NCI-H2107 treated with DMSO at 0.1 percent for 48 hours (cell line): ENCODE measurements around the gene BPHL.
"Not testable (repeated sequence)": the region's sequence is repeated elsewhere in the genome, so short reads cannot be mapped to it uniquely, and the experiment has no call there.

Experiments
- DNase-seq: peaks from one replicate; lab custom pipeline; 2025; ENCODE audit not compliant: unreplicated experiment; lab: John Stamatoyannopoulos, UW

The BPHL gene

DNA sequence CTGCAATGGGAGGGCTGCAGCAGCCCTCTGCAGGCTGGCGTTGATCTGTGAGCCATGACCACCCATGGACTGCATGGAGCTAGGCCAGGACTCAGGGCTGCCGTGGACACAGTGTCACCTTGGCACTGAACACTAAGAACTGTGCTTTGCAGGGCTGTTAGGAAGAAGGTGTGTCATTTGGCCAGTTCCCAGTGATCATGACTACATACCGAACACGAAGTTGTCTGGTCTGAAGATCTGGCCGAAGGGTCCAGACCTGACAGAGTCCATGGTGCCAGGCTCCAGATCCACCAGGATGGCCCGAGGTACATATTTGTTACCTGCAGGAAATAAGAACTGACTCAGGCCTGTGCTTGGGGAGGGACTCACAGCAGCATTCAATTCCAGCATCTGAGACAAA is 36.9 kb downstream of the BPHL start:
- not testable (repeated sequence) for DNase-seq

DNA sequence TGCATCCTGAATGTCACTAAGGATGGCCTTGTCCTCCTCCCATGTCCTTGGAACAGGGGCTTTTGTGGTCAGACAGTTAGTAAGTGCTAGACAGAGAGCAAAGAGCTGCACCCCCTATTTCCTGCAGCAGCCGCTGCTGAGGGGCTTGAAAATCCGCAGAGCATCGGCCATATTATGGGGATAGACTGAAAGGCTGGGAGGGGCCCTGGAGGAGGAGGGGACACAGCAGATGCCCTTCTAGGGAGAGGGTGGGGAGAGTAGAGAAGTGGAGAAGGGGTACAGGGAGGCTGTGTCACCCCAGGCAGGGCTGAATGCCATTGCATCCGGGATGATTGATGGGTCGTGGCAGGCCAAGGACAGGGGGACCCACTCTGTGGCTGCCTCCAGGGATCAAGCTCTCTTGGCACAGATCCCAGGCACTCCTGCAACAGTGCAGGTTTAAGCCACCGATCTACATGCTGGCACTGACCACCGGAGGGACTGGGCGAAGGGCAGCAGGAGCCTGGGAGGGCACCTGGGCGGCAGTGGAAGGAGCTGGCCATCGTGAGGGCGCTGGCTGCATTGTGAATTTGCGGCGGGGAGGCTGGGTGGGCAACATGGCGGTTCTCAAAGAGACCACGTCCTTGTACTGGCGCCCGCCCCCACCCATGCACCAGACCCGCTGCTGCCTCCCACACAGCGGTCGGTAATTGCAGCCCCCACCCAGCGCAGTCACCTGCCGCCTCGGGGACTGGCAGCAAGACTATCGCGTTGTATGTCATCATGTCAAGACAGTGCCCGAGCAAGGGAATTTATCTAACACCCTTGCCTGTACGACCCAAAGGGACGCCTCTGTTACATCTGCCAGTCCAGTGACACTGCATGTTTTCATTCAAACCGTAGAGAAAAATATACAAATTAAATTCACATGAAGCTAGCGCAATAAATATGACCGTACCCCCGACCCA is 37.9 kb downstream of the BPHL start:
- not testable (repeated sequence) for DNase-seq

DNA sequence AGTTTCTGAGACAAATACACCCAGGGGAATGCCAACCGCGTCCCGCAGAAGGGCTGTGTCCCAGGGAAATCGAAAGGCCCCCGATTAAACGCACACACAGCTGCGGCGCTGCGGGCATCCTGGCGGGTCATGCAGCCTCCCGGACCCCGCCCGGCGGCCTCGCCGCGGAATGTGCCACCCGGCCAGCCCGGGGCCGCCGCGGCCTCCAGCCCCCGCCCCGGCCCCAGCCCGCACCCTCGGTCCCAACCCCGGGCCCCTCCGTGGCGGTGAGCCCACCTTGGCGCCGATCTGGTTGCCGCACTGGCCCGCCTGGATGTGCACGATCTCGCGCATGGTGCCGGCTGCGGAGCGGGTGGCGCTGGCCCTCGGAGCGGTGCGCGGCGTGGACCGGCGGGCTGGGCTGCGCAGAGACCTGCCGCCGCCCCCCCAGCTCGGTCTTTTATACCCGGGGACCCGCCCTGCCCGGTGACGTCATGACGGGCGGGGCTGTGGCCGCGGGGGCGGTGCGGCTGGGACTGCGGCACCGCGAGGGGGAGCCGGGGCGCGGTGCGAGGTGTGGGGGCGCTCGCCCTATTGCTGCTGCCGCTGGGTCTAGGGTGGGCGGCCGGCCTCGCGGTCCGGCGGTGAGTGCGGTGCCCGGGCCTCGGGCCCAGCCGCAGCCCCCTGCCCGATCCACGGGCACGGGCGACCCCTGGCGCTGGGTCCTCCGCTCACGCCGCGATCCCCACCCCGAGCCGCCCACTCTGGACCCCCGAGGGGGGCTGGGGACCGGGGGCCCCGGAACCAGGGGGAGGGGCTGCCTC is 38.8 kb downstream of the BPHL start, which contains the start of gene TUBB2A:
Gene TUBB2A, minus strand, starts transcription at position 414 of the 803 bp plus-strand sequence. Its CDS starts 81 bp downstream, at position 333.
- no peak for DNase-seq

DNA sequence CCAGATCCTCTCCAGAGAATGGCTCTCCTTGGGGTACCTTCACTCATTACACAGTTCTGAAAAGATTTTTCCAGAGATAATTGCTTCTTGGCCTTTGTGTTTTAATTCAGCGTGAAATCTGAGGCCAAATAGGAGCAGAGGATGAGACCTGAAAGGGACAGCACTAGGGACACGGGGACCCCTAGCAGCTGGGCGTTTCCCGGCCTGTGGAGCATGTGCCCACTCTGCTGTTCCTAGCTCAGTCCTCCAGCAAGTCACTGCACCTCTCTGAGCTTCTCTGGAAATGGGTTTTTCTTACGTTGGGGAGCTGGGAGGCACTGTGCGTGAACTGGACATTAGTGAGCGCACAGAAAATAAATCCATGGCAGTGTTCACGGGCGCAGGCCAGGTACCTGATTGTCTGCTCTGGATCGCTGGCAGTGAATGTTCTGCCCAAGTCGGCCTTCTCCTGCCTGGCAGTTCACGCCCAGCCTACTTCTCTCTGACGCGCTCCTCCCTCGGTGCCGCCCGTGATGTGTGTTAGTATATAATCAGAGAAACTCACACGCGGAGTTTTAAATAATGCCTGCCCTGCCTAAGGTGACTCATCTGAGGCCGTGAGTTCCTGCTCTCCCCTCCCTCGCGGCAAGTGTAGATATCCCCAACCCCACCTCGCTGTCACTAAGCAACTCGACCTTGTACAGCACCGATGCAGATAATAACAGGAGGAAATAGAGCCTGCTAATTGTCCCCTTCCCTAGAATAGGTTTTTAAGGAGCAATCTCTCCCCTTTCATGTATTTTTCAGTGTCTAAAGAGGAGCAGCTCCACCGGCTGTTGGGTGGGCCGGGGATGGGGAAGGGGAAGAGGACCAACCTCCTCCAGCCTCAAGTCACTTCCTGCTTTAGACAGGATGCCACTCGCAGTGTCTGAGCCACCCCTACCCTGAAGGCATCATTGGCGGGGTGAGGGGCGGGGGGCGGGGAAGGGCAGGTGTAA is 41.6 kb downstream of the BPHL start:
- no peak for DNase-seq

DNA sequence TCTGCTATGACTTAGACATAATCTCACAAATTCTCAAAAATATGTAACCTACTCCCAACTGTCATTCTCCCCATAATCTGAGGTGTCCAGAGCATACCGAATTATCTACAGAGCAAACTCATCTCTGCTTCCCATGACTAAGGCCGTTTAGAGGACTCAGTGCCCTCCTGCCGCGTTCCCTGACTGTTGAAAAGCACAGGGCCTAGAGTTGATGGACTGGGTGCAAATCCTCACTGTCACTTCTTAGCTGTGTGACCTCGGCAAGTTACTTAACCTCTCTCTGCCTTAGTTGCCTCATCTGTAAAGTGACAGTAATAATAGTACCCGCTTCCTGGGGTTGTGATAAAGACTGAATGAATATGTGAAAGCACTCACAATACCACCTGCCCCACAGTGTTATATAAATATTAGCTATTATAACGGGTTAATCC is 43.6 kb downstream of the BPHL start:
- DNase-seq = no peak

DNA sequence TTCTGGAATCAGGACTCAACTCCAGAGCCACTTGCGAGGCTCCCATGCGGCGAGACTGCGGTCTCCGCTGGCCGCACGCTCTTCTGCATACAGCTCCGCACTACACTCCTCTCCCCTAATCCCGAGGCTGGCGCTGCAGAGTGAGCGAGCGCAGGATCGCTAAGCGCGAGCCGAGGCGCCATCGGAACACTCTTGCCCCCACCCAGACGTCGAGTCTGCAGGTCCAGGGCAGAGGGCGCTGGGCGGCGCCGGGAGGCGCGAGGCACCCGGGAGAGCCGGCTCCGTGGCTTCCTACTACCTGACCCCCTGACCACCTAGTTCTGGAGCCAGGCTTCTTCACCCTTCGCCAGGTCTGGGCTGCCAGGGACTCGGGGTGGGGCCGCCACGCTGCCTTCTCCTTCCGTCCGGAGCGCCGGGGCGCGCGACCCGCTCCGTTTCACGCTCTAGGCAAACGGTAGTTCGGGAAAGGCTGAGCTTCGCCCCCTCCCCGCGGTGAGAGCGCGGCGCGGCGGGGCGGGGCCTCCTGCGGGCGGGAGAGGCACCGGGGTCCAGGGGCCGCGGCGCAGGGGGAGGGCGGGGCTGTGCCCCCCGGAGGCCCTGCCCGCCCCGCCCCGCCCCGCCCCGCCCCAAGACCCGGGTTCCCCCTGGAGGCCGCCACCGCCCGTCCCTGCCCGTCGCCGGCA is 44.2 kb downstream of the BPHL start:
- DNase-seq = peak; percentile 63

DNA sequence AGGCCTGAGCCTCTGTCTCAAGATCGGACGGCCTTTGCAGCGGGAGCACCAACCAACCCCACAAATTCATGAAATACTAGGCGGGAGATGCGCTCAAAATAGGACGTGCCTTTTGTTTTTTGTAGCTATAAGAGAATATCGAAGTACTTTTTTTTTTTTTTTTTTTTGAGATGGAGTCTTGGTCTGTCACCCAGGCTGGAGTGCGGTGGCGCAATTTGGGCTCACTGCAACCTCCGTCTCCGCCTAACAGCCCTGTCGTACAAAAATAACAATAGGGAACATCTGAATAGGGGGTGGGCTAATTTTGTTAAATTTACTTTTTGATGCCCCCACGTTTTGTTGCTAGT is 44.7 kb downstream of the BPHL start:
- no peak for DNase-seq

DNA sequence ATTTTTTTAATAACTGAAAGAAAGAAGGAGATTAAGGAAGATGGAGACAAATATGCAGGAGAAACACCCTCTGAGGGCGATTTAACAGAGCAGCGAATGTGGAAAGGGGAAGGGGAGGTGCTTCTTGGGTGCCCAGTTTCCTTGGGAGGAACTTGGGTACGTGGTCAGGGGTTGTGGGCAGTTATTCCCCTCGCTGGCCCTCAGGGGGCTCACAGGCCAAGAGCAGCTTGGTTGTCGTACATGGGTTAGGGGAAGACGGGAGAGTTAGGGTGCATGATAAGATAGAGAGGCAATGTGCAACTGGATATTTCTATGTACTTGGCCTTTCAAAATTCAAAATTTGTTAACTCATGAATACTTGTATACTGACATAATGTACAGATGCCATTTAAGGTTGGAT is 45.9 kb downstream of the BPHL start:
- DNase-seq = no peak

DNA sequence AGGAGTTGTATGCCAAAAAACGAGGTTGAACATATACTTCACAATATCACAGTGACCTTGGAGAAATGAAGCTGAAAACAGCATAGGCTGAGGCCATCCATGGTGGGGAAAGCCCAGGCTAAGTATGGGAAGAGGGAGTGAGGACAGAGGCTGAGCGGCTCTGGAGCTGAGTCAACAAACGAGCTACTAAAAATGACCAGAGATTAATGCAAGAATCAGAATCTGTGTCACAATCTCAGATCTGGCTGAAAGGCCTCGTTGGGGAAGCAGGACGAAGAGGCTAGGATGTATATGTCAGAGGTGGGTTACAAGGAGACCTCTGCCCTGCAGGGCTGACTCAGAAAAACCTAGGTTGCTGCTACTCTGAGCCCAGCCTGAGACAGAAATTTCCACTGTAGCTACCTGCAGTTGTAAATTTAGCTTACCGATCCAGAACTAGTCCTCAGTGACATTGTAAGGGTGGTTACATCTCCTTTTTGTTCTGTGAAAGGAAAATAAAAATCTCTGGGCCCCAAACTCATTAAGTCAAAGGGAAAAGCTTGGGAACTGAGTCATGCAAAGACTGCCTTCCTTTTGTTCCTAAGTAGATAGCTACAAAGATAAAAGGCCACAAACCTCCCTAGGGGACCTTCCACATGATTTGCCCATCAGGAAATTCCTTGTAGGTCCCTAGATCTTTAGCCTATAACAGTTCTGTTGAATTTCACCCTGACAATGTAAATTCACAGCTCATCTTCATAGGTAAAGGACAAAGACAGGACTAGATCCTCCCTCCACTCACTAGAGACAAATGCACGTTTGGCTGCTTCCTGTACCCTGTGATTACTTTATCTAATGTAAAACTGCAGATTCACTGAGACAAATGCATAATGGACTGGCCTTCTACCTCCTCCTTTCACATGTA is 47.4 kb downstream of the BPHL start:
- no peak for DNase-seq

DNA sequence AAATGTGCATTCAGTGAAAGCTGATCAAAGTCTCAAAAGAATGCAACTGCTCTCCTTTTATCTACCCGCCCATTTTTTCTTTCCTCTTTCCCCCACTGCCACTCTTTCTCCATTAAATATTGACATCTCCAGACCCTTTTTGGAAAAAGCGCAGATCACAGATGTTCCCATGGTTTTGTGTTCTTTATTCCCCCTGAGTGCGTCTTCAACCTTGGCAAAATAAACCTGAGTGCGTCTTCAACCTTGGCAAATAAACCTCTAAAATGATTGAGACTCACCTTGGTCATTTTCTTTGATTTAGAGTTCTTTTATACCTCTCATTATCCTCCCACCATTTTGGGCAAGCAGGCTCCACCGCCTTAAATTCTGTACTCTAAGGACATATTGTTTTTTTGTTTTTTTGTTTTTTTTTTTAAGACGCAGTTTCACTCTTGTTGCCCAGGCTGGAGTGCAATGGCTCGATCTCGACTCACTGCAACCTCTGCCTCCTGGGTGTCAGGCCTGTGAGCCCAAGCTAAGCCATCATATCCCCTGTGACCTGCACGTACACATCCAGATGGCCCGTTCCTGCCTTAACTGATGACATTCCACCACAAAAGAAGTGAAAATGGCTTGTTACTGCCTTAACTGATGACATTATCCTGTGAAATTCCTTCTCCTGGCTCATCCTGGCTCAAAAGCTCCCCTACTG is 48.2 kb downstream of the BPHL start:
- not testable (repeated sequence) for DNase-seq

DNA sequence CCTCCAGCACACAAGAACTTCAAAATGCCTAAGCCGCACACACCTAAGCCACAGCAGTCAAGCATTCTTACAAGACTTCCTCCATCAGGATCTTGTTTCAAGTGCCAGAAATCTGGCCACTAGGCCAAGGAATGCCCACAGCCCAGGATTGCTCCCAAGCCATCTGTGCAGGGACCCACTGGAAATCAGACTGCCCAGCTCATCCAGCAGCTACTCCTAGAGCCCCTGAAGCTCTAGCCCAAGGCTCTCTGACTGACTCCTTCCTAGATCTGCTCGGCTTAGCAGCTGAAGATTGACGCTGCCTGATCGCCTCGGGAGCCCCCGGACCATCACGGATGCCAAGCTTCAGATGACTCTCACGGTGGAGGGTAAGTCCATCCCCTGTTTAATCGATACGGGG is 49.5 kb downstream of the BPHL start:
- DNase-seq = not testable (repeated sequence)

DNA sequence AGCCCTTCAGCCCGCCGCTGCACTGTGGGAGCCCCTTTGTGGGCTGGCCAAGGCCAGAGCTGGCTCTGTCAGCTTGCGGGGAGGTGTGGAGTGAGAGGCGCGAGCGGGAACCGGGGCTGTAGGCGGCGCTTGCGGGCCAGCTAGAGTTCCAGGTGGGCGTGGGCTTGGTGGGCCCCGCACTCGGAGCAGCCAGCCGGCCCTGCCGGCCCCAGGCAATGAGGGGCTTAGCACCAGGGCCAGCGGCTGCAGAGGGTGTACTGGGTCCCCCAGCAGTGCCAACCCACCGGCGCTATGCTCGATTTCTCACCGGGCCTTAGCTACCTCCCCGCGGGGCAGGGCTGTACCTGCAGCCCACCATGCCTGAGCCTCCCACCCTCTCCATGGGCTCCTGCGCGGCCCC is 52.2 kb downstream of the BPHL start:
- DNase-seq = not testable (repeated sequence)

DNA sequence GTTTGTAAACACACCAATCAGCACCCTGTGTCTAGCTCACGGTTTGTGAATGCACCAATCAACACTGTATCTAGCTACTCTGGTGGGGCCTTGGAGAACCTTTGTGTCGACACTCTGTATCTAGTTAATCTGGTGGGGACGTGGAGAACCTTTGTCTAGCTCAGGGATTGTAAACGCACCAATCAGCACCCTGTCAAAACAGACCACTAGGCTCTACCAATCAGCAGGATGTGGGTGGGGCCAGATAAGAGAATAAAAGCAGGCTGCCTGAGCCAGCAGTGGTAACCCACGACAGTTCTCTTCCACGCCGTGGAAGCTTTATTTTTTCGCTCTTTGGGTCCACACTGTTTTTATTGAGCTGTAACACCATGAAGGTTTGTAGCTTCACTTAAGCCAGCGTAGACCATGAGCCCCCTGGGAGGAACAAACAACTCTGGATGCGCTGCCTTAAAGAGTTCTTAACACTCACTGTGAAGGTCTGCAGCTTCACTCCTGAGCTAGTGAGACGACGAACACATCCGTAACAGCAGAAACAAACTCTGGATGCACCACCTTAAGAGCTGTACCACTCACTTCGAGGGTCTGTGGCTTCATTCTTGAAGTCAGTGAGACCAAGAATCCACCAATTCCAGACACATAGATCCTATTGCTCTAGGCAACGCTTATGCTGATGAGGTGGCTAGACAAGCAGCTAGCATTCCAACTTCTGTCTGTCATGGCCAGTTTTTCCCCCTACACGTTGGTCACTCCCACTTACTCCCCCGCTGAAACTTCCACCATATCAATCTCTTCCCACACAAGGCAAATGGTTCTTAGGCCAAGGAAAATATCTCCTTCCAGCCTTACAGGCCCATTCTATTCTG is 53.0 kb downstream of the BPHL start:
- DNase-seq = not testable (repeated sequence)

DNA sequence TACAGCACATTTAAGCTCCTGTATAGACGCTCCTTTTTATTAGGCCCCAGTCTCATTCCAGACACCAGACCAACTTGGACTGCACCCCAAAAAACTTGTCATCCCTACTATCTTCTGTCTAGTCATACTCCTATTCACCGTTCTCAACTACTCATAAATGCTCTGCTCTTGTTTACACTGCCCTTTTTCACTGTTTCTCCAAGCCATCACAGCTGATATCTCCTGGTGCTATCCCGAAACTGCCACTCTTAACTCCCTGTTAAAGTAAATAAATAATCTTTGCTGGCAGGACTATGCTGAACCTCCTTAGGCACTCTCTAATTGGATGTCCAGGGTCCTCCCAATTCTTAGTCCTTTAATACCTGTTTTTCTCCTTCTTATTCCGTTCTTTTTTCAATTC is 54.3 kb downstream of the BPHL start:
- not testable (repeated sequence) for DNase-seq

DNA sequence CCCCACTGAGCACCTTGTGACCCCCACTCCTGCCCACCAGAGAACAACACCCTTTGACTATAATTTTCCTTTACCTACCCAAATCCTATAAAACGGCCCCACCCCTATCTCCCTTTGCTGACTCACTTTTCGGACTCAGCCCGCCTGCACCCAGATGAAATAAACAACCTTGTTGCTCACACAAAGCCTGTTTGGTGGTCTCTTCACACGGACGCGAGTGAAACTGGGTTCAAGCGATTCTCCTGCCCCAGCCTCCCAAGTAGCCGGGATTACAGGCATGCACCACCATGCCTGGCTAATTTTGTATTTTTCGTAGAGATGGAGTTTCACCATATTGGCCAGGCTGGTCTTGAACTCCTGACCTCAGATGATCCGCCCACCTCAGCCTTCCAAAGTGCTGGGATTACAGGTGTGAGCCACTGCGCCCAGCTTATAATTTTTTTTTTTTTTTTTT is 55.2 kb downstream of the BPHL start:
- not testable (repeated sequence) for DNase-seq

DNA sequence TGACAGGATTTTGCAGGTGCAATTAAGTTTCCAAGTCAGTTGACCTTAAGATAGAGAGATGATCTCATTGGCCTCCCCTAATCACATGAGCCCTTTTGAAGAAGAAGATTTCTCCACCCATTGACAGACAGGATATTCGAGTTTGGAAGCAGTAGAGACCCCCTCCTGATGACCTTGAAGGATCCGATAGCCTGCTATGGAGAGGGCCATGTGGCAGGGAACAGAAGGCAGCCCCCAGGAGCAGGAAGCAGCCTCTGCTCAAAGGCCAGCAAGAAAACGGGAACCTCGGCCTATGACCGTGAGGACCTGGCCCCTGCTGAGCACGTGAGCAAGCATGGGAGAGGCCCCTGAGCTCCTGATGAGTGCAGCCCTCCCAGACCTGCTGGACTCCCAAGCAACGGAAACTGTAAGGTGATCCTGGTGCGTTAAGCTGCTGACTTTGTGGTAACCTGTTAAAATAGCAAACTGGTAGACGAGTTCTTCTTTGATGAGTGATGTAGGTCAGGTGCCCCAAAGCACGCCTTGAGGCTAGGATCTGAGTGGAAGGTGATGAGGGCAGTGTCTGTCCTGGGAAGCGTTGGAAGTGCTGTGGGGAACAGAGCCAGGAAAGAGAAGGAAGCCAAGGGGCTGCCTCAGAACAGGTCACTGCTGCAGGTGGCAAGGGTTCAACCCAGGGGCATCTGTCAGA is 57.3 kb downstream of the BPHL start:
- DNase-seq = no peak
